PC-3 (cell line): Measurements from ENCODE around the gene ANTXR1. TPM values are rescaled to one million over a fixed set of nuclear protein-coding genes. Genes with fewer than 3 reads are reported as not detected.

Experiments used
- ATAC-seq: fragments of 200-7000 bp; cut with Tn5 transposase; 2 replicates; pipeline ENCODE4 v1.9.1; 2020; ENCODE audit warnings: mild to moderate bottlenecking, moderate library complexity
- BruUV-seq: library from RNA; stranded (reverse); fragments of 400-500 nt; replicated peaks from 2 replicates; lab custom pipeline; 2021; lab: Mats Ljungman, UMichigan
- CTCF ChIA-PET: fragments of 300-600 bp; sonication (Branson Sonifier 250); formaldehyde crosslinking; loops from one replicate; lab custom pipeline; 2022; ENCODE audit warnings: antibody characterized with exemption; lab: Charles Lee
- POLR2A ChIA-PET: fragments of 300-600 bp; sonication (Branson Sonifier 250); formaldehyde crosslinking; loops from one replicate; lab custom pipeline; 2022; ENCODE audit warnings: antibody characterized with exemption; ENCODE audit not compliant: unreplicated experiment; lab: Charles Lee
- DNase-seq: peaks from one replicate; pipeline ENCODE4 v3.0.0-alpha.2; 2015
- H2AFZ ChIP-seq: fragments of 300-600 bp; sonication (generic); 2 replicates; pipeline ENCODE4 v1.6.0; 2016; ENCODE audit warnings: antibody characterized with exemption, low read length
- H3F3A ChIP-seq: fragments of 300-600 bp; sonication (generic); one replicate; pipeline ENCODE4 v1.6.0; 2017; ENCODE audit warnings: antibody characterized with exemption, low read length, control low read depth, mild to moderate bottlenecking; ENCODE audit not compliant: unreplicated experiment
- H3K27ac ChIP-seq: fragments of 300-600 bp; sonication (generic); 2 replicates; pipeline ENCODE4 v1.5.1; 2016; ENCODE audit warnings: mild to moderate bottlenecking, low read length
- H3K27me3 ChIP-seq: fragments of 300-600 bp; sonication (generic); 2 replicates; pipeline ENCODE4 v1.6.1; 2016; ENCODE audit warnings: low read length, mixed read lengths
- H3K36me3 ChIP-seq: fragments of 300-600 bp; sonication (generic); 2 replicates; pipeline ENCODE4 v1.6.1; 2016; ENCODE audit warnings: low read depth, mixed run types, low read length, mixed read lengths
- H3K4me1 ChIP-seq: fragments of 300-600 bp; sonication (generic); 2 replicates; pipeline ENCODE4 v1.5.1; 2016; ENCODE audit warnings: low read length; ENCODE audit not compliant: insufficient read depth
- H3K4me2 ChIP-seq: fragments of 300-600 bp; sonication (generic); 2 replicates; pipeline ENCODE4 v1.6.0; 2016; ENCODE audit warnings: low read length
- H3K4me3 ChIP-seq: fragments of 300-600 bp; sonication (generic); 2 replicates; pipeline ENCODE4 v1.5.1; 2016; ENCODE audit warnings: mild to moderate bottlenecking, low read length, mixed read lengths
- H3K79me2 ChIP-seq: fragments of 300-600 bp; sonication (generic); 2 replicates; pipeline ENCODE4 v1.6.1; 2017; ENCODE audit warnings: low read length, mixed read lengths
- H3K9ac ChIP-seq: fragments of 300-600 bp; sonication (generic); 2 replicates; pipeline ENCODE4 v1.6.0; 2016; ENCODE audit warnings: mild to moderate bottlenecking, low read length
- H3K9me2 ChIP-seq: fragments of 300-600 bp; sonication (generic); replicated peaks from 2 replicates; pipeline ENCODE4 v1.6.1; 2016; ENCODE audit warnings: mixed run types, low read length, mixed read lengths
- H3K9me3 ChIP-seq: fragments of 300-600 bp; sonication (generic); 2 replicates; pipeline ENCODE4 v1.6.1; 2016; ENCODE audit warnings: low read length, mixed read lengths
- H4K20me1 ChIP-seq: fragments of 300-600 bp; sonication (generic); 2 replicates; pipeline ENCODE4 v1.6.1; 2016; ENCODE audit warnings: low read length, mixed read lengths
- CTCF ChIP-seq: fragments of 300-600 bp; sonication (generic); conservative IDR thresholded peaks from 2 replicates; pipeline ENCODE4 v1.5.1; 2017; ENCODE audit warnings: antibody characterized with exemption, low read depth, mild to moderate bottlenecking, low read length
- EZH2 ChIP-seq: fragments of 300-600 bp; sonication (generic); IDR thresholded peaks from one replicate; pipeline ENCODE4 v1.6.1; 2017; ENCODE audit warnings: antibody characterized with exemption, mild to moderate bottlenecking, low read length; ENCODE audit not compliant: unreplicated experiment
- EZH2phosphoT487 ChIP-seq: fragments of 300-600 bp; sonication (generic); IDR thresholded peaks from 2 replicates; pipeline ENCODE4 v1.6.1; 2018; ENCODE audit warnings: mild to moderate bottlenecking, antibody characterized with exemption, low read length, borderline replicate concordance
- intact Hi-C: fragments of 100-400 bp; cut with micrococcal nuclease; formaldehyde crosslinking; loops from 2 replicates; pipeline ENCODE4 v1.9.0; 2023
- total RNA-seq: library from RNA; depleted of rRNA; stranded (reverse); fragments of >200 nt; gene quantifications from 2 replicates; pipeline ENCODE4 v1.2.3, GENCODE V29; 2014

ANTXR1 gene
- total RNA-seq, 1 experiment from 2014 or later = 31.2 TPM

GRCh38 chr2:69180974-69181373 lies 168.0 kb downstream of the ANTXR1 start:
- intact Hi-C loops = no loop called here
- Histone ChIP-seq H3F3A (no peaks in the 10 kb centered on the region), H3K79me2 (no peaks in the 10 kb centered on the region), H3K9ac (no peak overlapping the region), H3K27me3 (no peaks in the 10 kb centered on the region), H3K4me2 (no peak overlapping the region), H4K20me1 (no peaks in the 10 kb centered on the region), H3K27ac (no peak overlapping the region), H3K9me3 (no peaks in the 10 kb centered on the region), H3K36me3 (no peaks in the 10 kb centered on the region), H3K9me2 (no peaks in the 10 kb centered on the region), H3K4me3 (no peak overlapping the region), H2AFZ (no peak overlapping the region), H3K4me1 (peaks cover 5% of the 10 kb centered on the region)
- no peak for ATAC-seq
- ChIA-PET CTCF (no interaction called here), POLR2A (no interaction called here)
- BruUV-seq = no TSS peak
- TF ChIP-seq EZH2phosphoT487 (no peak), EZH2 (no peak), CTCF (no peak)
- no peak for DNase-seq

DNA sequence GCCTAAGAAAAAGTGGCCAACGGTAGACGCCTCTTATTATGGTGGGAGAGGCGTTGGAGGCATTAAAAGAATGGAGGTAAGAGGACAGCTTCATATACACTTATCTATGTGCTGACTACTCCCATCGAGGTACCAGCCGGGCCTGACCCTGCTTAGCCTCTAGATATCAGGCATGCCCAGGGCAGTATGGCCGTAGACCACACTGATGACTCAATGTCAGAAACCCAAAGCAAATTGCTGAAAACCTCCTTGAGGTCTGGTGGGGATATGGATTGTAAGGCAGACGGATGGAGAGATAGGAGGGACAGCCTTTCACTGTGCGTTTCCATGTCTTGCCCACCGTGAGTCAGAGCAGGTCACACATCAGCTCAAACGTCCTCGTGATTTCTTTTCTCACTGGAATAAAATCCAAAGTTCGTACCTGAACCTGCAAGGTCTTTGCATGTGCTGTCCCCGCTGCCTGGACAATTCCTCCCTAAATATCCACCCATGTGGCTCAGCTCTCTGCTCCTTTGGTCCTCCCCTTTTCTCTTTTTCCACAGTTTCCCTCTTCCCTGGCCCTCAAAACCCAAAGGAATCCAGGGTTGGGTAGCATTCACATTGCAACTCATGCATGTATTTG lies 168.9 kb downstream of the ANTXR1 start:
- H3K36me3 ChIP-seq = no peaks in the 10 kb centered on the region
- intact Hi-C loops = no loop called here
- H3K9me2 ChIP-seq = no peaks in the 10 kb centered on the region
- DNase-seq = no peak
- no peak overlapping the region for H3K27ac ChIP-seq
- no peaks in the 10 kb centered on the region for H3K9me3 ChIP-seq
- no peaks in the 10 kb centered on the region for H3K27me3 ChIP-seq
- no peak for TF ChIP-seq EZH2
- TF ChIP-seq CTCF = no peak
- TF ChIP-seq EZH2phosphoT487 = no peak
- peaks cover 10% of the 10 kb centered on the region for H3K4me1 ChIP-seq
- no peak overlapping the region for H3K4me2 ChIP-seq
- H3K9ac ChIP-seq = no peak overlapping the region
- BruUV-seq = no TSS peak
- no peaks in the 10 kb centered on the region for H4K20me1 ChIP-seq
- CTCF ChIA-PET = no interaction called here
- H2AFZ ChIP-seq = no peak overlapping the region
- no peaks in the 10 kb centered on the region for H3K79me2 ChIP-seq
- ATAC-seq = no peak
- H3K4me3 ChIP-seq = no peak overlapping the region
- H3F3A ChIP-seq = no peaks in the 10 kb centered on the region
- POLR2A ChIA-PET = no interaction called here

DNA sequence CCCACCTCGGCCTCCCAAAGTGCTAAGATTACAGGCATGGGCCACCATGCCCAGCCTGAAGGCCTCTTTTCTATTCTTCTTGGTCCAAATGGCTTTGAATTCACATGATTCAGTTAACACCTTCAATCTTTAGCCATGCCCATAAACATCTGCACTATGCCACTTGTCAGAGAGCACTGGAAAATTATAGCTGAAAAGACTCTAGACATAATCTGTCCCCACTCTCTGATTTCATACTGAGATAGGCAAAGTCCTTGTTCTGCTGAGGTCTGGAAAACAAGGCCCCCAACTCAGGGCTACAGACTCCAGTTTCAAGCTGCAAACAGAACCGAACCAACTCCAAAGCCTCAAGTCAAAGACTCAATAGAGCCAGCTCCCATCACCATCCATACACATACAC lies 170.7 kb downstream of the ANTXR1 start:
- no peak for DNase-seq
- Histone ChIP-seq H3K9me2 (no peaks in the 10 kb centered on the region), H3K9me3 (no peaks in the 10 kb centered on the region), H3K4me1 (peaks cover 10% of the 10 kb centered on the region), H3F3A (no peaks in the 10 kb centered on the region), H3K4me2 (no peak overlapping the region), H4K20me1 (no peaks in the 10 kb centered on the region), H3K36me3 (no peaks in the 10 kb centered on the region), H3K4me3 (no peak overlapping the region), H2AFZ (no peak overlapping the region), H3K79me2 (no peaks in the 10 kb centered on the region), H3K27ac (no peak overlapping the region), H3K9ac (no peak overlapping the region), H3K27me3 (no peaks in the 10 kb centered on the region)
- BruUV-seq = no TSS peak
- TF ChIP-seq EZH2phosphoT487 (no peak), CTCF (no peak), EZH2 (no peak)
- no peak for ATAC-seq
- ChIA-PET POLR2A (no interaction called here), CTCF (no interaction called here)
- intact Hi-C loops = no loop called here
